Kidney epithelial cell (primary cell): ENCODE results near the gene NEURL1B. TPM values are rescaled to one million over a fixed set of nuclear protein-coding genes. Genes with fewer than 3 reads are reported as not detected.

Source experiments
- DNase-seq: peaks from one replicate; pipeline ENCODE4 v3.0.0-alpha.2; 2010; ENCODE audit warnings: low read depth
- H3K27me3 ChIP-seq: 2 replicates; pipeline ENCODE4 v1.6.0; 2011; ENCODE audit warnings: low read length; ENCODE audit not compliant: control insufficient read depth, insufficient read depth
- H3K36me3 ChIP-seq: 2 replicates; pipeline ENCODE4 v1.5.1; 2011; ENCODE audit warnings: low read length; ENCODE audit not compliant: control insufficient read depth, insufficient read depth
- H3K4me3 ChIP-seq: 2 replicates; pipeline ENCODE4 v1.5.1; 2011; ENCODE audit warnings: low read depth, mild to moderate bottlenecking, control low read depth, low read length
- CTCF ChIP-seq: IDR thresholded peaks from 2 replicates; pipeline ENCODE4 v1.5.1; 2011; ENCODE audit warnings: mild to moderate bottlenecking, moderate library complexity, low read length, control low read depth, inconsistent platforms; ENCODE audit not compliant: insufficient read depth, poor library complexity, severe bottlenecking
- total RNA-seq: library from RNA; depleted of rRNA; stranded (reverse); fragments of >200 nt; gene quantifications from 2 replicates; pipeline ENCODE4 v1.2.3, GENCODE V29; 2015

Gene NEURL1B
- total RNA-seq, 1 donor from 2014 or later: 5.1 TPM

- no peak for DNase-seq
- Histone ChIP-seq H3K36me3 (no peaks in the 10 kb centered on the region), H3K4me3 (no peak overlapping the region), H3K27me3 (peaks cover 33% of the 10 kb centered on the region)
- no peak for TF ChIP-seq CTCF
Measured at GRCh38 chr5:172638209-172638768, 2.8 kb upstream of the NEURL1B start.

GRCh38 chr5:172640139-172640538 is 924 bp upstream of the NEURL1B start:
- TF ChIP-seq CTCF: no peak
- Histone ChIP-seq H3K4me3 (no peak overlapping the region), H3K36me3 (no peaks in the 10 kb centered on the region), H3K27me3 (peaks cover 37% of the 10 kb centered on the region)
- DNase-seq: no peak

DNA sequence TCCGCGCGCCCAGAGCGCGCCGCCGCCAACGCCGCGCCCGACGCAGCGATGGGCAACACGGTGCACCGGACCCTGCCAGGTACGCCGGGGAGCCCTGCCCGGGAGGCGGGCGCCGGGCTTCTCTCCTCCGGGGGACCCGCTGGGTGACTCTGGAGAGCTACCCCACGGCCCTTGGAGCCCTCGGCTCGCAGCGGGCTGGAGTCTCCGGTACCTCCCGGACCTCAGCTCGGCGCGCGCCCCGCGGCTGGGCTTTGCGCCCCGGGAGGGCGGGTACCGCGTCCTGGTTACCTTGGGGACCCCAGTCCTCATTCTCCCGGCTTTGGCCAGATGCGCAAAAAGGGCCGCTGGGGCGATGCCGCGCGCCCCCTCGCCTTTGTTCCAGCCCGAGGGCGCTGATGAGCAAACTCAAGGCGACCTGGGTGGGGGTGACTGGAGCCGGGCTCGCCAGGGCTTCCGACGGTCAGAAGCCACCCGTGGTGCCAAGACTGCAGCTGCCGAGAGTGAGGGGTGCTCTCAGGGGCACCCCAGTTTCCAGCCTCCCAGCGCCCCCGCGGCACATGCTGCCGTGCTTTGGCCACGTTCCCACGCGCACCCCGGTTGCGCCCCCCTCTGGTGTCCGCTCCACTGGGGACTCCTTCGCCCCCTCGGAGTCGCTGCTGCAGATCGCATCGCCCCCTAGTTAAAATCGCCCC is 442 bp downstream of the NEURL1B start:
- Histone ChIP-seq H3K4me3 (peak overlapping the region; percentile 39), H3K27me3 (peaks cover 37% of the 10 kb centered on the region), H3K36me3 (no peaks in the 10 kb centered on the region)
- peak; percentile 4 for TF ChIP-seq CTCF
- no peak for DNase-seq

GRCh38 chr5:172642051-172642409 is 967 bp downstream of the NEURL1B start:
- Histone ChIP-seq H3K36me3 (no peaks in the 10 kb centered on the region), H3K27me3 (peaks cover 37% of the 10 kb centered on the region), H3K4me3 (peak overlapping the region; percentile 39)
- TF ChIP-seq CTCF: no peak
- DNase-seq: no peak

DNA sequence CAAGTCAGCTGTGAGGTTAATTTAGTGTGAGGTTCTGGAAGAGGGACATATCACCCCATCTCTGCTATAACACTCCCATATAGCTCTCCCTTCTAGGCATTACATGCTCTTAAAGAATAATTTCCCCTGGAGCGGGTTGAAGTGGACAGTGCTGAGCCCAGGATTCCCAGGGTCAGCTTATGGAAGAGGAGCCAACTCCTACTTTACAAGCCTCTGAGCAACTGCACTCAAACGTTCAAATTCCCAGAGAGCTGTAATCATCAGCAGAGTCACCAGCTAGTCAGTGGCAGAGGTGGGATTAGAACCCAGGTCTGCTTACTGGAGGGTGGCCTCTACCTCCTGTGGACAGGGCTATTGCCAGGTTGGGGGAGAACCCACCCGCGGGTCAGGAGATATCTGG is 1.4 kb downstream of the NEURL1B start:
- TF ChIP-seq CTCF: no peak
- no peaks in the 10 kb centered on the region for H3K36me3 ChIP-seq
- H3K27me3 ChIP-seq: peaks cover 33% of the 10 kb centered on the region
- DNase-seq: no peak
- H3K4me3 ChIP-seq: no peak overlapping the region
